GM21737 (cell line): ENCODE data around the gene MAN1C1.

ENCODE experiments used
- ATAC-seq: cut with Tn5 transposase; IDR thresholded peaks from one replicate; pipeline ENCODE4 v1.9.1; 2021; ENCODE audit warnings: mild to moderate bottlenecking, moderate library complexity; ENCODE audit not compliant: unreplicated experiment

MAN1C1 gene

DNA sequence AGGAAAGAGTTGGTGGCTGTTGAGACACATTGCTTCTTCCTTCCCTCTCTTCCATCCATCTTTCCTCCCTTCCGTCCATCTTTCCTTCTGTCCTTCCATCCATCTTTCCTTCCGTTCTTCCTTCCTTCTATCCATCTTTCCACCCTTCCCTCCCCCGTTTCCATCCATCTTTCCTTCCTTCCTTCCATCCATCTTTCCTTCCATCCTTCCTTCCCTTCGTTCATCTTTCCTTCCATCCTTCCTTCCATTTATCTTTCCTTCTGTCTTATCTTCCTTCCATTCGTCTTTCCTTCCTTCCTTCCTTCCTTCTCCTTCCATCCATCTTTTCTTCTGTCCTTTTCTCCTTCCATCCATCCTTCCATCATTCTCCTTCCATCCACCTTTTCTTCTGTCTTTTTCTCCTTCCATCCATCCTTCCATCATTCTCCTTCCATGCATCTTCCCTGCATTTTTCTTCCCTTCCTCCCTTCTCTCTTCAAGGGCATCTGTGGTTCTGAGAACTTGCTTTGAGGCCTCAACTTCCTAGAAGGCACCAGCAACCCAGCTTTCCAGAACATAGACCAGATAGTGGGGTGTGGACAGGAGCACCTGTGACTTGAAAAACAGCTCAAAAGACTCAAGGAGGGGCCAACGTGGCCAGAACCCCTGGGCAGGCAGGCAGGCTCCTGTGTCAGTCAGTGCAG is 134.5 kb downstream of the MAN1C1 start:
- ATAC-seq, result no peak

DNA sequence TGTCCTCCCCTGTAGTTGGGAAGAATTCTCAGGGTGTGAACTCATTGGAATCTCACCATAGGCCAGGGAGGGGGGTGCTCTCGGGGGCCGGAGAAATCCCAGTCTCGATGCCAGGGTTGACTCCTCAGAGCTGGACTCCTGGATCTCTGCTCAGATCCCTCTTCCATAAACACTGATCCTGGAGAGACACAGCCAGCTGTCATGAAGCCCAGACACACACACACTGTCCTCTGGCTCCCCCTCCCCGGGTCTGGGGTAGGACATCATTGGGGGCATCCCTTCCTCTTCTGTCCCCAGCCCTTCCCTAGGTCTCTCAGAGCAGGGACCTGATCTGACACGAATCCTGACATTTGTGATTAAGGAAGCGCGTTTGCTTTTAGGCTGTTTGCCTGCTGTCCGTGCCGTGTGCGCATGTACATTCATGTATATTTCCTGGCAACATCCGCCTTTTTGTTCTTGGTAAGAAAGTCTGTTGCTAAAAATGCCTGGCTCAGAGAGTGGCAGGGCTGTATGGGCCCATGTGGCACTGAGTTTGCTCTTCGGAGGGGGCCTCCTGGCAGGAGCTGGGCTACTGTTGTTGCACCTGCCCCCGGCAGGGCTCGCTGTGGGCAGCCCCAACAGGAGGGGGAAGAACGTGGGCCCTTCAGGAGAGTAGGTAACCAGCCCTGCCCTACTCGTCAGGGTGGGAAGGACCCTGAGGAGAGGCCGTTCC is 138.0 kb downstream of the MAN1C1 start:
- no peak for ATAC-seq

DNA sequence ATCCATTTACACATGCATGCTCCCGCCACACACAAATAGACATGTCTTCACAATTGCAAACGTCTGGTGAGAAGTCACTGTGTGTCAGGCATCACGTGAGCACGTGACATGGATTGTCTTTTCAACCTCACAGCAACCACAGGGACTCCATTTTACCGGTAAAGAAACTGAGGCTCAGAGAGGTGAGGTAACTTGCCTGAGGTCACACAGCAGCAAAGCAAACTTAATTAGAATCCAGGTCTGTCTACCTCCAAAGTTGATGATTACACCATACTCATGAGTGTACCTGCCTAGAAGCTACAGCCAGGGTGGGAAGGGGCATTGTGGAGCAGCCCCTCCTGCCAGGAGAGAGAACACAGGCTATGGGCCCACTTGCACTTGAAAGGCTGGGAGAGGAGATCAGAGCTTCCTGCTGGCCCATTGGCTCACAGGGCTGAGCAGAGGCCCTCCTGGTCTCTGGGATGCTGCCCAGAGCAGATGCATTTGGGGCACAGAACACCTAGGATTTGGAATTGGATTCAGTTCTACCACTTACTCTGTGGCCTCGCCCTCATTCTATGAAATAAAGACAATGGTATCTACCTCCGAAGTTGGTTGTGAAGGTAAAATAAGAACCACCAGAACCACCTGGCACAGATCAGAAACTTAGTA is 139.0 kb downstream of the MAN1C1 start:
- no peak for ATAC-seq

DNA sequence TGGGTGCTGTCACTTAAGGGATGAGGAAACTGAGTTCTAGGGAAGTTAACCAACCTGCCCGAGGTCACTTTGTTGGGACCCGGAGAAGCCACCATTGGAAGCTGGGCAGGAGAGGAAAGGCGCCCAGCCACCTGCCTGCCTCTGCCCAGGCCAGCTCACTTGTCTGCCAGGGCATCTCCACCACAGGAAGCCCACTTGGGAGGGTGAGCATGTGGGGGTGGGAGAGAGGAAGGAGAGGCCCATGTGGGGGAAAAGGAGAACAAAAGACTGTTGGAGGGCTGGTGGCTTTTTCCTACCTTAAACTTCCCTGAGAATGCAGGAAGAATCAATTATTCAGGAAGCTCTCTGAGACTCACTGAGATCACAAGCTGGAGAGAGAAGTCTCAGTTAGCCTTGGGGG is 139.6 kb downstream of the MAN1C1 start:
- ATAC-seq, result no peak

DNA sequence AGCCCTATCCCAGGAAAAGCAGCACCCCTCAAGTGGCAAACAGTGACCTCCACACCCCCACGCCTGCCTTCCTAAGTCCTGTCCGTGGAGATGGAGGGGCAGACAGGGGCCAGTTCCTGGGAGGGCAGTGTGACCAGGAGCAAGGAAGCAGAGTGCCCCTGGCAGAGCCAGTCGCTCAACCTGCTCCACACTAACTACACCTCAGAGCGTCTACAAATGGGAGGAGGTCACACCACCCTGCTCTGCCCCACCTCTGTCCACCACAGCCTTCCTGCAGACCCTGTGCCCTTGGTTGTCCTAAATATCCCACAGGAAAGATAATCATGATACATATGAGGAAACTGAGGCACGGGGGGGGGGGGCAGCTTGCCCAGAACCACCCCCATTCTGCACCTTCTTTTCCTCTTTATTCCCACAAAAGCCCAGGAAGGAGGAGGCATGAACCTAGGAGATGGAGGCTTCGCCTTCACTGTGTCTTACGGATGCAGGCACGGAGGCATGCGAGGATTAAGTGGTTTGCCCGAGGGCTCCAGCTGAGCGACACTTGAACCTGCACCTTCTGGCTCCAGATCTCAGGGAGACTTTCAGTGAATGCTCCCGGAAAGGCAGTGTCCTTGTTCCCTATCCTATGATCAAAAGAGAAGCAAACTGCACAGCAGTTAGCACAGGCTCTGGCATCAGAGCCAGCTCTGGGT is 140.7 kb downstream of the MAN1C1 start:
- ATAC-seq, result no peak

DNA sequence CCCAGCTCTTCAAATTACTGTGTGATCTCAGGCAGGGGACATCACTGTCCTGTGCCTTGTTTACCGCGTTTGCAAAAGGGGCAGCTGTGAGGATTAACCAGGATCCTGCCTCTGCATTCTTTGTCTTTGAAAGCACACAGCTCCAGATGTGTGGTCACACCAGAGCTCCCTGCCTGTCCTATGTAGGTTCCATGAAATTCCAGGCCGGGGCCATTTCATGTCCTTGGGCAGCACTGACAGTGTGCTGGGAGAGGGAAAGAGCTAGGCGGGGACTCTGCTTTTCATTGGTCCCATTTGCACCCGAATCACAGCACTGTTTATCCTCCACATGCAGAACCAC is 141.2 kb downstream of the MAN1C1 start:
- ATAC-seq, result no peak

DNA sequence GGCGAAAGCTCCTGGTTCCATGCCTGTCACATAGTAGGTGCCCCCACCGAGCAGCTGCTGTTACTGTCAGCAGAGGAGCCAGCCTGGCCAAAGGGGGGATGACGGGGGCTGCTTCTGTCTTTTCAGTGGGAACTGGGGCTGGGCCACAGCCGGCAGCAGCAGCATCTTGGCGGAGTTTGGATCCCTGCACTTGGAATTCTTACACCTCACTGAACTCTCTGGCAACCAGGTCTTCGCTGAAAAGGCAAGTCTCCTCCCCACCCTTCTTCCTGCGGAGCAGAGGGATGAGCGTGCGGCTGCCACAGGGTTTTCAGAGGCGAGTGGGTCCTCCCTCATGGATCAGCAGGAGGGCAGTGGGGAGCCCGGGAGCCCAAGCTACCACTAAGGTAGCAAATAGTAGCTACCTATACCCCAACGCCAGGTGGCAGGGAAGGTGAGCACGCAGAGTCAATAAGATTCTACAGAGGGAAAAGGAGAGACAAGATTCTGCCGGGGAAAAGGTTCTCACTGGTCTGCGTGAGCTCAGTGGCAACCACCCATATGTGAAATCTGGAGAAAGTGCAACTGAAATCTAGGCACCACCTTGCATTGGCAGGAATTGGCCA is 142.0 kb downstream of the MAN1C1 start:
- no peak for ATAC-seq

DNA sequence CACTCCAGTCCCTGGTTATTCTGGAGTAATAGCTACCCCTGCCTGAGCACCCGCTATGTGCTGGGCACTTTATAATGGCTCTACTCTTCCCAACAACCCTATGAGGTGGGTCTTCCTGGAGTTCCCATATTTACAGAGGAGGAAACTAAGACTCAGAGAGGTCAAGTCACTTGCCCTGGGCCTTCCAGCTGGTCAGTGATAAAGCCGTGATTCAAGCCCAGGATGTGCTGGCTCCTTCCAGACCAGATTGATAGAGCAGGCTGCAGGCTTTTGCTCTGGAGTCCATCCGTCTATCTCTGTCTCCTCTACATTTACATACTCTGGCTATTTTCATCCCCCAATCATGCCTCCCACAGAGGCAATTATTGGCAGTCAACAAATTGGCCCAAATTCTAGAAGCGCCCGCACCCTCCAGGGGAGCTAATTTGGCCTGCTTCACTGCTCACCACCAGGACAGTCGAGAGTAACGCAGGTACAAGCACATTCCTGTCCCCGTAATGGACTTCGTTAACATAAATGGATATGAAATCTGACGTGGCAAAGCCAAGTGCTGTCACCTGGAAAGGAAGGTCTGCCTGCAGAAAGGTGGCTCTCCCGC is 143.6 kb downstream of the MAN1C1 start:
- no peak for ATAC-seq

DNA sequence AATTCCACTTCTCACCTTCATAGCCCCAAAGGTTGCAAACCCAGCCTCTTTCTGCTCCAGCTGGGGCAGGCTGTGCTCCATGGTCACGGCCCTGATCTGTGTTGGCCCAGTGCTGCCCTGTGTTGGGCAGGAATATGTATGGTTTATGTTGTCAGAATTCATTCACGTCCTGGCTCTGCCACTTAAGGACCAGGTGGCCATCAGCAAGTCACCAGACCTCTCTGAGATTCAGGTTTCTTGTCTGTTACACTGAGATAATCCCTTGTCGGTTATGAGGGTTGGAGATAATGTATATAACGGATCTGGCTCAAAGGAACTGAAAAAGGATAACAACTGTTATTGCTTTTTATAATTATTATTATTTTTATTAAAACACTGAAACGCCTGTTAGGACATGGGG is 144.3 kb downstream of the MAN1C1 start:
- ATAC-seq, result no peak

DNA sequence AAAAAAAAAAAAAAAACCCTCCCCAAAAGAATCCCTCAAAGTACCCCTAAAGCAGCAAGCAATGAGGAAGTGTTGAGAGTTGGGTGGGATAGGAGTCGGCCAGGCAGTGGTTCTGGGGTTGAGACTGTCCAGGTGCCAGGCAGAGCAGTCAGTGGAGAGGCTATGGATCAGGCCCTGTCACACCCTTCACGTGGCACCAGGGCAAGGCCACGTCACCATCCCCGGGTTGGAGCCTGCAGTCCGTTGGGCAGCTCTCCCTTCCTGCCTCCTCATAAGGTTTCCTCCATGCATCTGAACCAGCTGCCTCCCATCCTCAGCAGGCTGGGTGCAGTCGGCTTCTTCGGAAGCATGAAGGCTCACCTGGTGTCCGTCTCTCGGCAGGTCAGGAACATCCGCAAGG is 146.9 kb downstream of the MAN1C1 start:
- ATAC-seq, result no peak

DNA sequence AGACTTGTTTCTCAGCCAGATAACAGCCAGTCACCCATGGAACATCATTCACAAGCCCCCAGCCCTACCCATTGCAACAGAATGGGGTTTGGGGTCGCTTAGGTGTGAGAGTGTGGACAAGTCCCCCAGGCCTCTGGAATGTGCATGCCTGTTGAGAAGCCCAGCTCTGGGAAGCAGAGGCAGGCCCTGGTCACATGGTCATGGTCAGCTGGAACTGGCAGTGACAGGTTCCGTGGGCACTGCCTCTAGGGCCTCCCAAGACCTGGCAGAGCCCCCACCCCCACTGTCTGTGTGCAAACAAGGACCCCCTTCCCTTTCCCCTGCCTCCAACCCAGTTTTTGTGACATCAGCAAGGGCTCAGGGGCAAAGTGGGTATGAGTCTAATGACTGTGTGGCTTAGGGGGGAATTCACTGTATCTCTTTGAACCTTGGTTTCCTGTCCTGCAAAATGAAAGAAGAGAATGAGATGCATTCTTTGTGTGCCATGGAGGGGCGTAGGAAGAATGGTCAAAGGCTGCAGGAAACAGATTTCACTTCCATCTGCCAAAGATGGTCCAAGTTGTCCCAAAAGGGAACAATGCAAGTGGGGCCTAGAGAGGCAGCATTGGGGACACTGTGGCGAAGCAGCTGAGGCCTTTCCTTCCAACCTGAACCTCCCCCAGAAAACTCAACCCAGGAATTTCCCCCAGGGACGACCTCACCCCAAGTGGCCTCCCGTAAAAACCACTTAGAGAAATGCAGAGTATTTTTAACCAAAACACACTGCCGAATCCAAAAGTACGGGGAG is 148.7 kb downstream of the MAN1C1 start:
- ATAC-seq, result no peak

DNA sequence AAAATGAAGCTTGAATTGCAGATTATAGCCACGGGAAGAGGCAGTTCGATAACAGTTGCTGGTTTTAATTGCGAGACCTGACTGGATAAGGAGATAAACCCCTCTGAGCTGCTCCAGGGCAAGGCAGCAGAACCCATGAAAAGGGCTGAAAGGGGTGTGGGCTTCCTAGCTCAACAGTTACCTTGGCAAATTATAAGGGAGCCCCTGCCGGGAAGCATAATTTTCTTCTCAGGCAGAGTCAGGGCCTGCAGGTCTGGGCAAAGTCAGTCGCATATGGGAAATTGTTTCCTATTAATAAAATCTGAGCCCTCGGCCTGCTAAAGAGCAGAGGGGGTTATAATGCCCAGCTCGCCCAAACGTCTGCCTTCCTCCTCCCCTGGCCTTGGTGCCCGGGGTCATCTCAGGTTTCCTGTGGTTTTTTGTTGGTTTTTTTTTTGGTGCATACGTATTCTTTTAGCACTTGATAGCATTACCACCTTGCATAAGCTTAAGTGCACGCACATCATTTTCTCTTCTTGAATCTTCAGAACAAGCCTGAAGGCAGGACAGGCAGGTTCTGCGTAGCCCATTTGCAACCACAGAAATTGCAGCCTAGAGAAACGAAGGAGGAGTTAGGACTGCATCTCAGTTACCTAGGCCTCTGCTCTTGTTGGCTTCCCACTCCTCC is 149.5 kb downstream of the MAN1C1 start:
- no peak for ATAC-seq

DNA sequence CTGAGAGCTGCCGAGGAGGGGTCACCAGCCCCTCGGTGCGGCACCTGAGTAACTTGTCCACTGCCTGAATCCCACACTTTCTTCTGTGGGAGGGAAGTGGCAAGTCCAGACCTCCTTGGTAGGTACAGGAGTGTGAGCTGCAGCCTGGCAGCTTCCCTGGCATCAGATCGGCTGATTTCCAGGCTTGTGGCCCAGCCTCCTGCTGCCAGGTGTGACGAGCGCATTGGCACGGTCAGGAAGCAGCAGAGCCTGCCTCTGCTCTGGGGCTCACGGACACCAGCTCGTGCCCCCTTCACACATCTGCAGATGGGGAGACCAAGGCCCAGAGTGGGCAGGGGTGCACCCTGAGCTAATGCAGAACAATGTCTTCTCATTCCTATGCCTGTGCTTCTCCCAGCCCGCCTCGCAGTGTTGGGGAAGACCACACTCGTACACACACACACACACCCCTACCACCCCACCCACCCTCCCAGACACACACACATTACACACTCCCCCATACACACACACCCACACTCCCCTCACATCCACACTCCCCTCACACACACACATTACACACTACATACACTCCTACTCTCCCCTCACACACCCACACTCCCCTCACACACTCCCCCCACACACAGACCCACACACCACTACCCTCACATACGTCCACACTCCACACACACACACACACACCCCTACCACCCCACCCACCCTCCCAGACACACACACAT is 150.3 kb downstream of the MAN1C1 start:
- ATAC-seq, result no peak

DNA sequence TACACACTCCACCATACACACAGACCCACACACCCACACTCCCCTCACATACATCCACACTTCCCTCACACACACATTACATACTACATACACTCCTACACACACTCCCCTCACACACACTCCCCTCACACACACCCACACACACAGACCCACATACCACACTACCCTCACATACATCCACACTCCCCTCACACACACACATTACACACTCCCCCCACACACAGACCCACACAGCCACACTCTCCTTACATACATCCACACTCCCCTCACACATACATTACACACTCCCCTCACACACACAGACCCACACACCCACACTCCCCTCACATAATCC is 150.8 kb downstream of the MAN1C1 start:
- no peak for ATAC-seq

DNA sequence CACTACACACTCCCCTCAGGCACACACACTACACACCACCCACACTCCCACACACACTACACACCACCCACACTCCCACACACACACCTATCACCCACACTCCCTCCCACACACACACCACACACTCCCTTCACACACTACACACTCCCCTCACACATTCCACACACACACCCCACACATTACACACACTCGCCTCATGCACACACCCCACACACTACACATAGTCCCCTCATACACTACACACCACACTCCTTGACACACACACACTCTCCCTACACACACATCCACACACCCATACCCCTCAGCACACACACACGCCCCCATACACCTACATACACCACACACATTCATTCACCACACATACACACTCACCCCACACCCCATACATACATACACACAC is 152.4 kb downstream of the MAN1C1 start:
- no peak for ATAC-seq

DNA sequence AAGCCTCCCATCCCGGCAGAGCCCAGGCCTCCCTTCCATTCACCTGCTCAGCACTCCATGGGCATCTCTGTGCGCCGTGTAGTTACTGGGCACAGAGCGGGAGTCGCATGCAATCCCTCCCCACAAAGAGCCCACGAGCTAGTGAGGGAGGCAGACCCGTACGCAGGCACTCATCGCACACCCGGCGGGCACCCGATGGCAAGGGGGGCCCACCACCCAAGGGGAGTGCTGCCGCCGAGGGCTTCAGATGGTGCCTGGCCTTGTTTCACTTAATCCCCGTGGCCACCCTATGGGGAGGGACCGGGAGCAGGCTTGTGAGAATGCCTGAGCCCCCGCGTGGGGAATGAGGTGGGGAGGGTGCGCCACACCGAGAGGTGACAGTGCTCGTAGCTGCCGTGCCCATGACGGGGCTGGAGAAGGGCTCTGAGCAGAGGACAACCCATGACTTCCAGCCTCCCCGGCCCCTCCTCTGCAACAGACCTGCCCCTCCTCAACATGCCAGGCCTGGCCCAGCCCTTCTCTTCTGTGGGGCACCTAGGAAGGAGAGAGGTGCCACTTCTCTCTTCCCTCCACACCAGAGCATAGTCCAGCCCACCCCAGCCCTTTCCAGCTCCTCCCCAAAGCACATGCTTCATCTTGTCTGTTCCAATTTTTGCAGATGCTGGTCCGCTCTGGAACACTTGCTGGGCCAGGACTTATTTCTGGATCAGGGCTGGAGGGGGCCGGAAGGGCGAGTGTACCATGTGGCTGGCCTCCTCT is 153.2 kb downstream of the MAN1C1 start:
- no peak for ATAC-seq

DNA sequence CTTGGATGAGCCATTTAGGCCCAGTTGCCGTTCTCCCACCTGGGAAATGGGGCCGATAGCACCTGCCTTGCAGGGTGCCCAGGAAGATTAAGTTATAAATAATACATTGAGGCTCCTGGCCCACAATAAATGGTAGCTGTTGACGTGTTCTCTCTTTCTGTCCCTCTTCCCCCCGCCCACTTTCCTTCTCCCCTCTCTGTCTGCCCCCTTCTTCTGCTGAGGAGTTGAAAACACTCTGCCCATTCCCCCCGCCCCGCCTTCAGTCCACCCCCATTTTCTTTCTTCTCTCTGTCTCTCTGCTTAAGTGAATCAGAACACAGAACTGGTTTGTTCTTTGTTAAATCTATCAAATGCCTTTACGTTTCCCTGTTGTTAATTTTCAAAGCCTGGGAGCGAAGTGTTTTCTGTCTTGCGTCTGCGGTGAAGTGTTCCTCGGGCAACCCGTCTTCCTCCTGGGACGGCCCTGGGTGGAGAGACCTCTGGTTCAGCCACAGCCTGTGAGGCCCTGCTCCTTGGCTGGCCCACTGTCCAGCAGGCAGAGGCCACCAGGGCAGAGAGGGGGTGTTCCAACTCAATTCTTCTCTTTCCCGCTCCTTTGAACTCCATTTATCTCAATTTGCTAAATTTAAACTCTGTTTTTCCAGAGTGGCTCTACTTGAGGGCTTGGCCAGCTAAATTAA is 154.1 kb downstream of the MAN1C1 start:
- no peak for ATAC-seq
